Gastrocnemius medialis (tissue), 4 donors: ENCODE data around the gene RASA3. TPM values are rescaled to one million over a fixed set of nuclear protein-coding genes. Genes with fewer than 3 reads are reported as not detected.

Experiments
- ATAC-seq, 2 donors: fragments of 150-250 bp; one replicate each; pipeline ENCODE4 v1.9.1; 2016
- DNase-seq, 2 donors: peaks; one replicate each; pipeline ENCODE4 v3.0.0-alpha.2; 2019
- H3K27ac ChIP-seq, 4 donors: fragments of 200-600 bp; sonication (generic); 1 replicate in 1 of 4; 2 replicates in 3 of 4; pipeline ENCODE4 v1.5.1; 2016 to 2018; ENCODE audit warnings: mild to moderate bottlenecking in 2 of 4, moderate library complexity in 1 of 4
- H3K27me3 ChIP-seq, 3 donors: fragments of 200-600 bp; sonication (generic) in 2 of 3; 1 replicate in 1 of 3; 2 replicates in 2 of 3; pipeline versions ENCODE4 v1.5.1 to v1.6.0; 2016 to 2019; ENCODE audit warnings: mild to moderate bottlenecking in 1 of 3, moderate library complexity in 1 of 3
- H3K36me3 ChIP-seq, 2 donors: fragments of 200-600 bp; sonication (generic) in 1 of 2; one replicate each; pipeline ENCODE4 v1.5.1; 2017 to 2018
- H3K4me1 ChIP-seq, 2 donors: fragments of 200-600 bp; sonication (generic) in 1 of 2; one replicate each; pipeline ENCODE4 v1.5.1; 2016 to 2017; ENCODE audit warnings: mild to moderate bottlenecking in 2 of 2
- H3K4me3 ChIP-seq, 4 donors: fragments of 200-600 bp; sonication (generic) in 3 of 4; 1 replicate in 1 of 4; 2 replicates in 3 of 4; pipeline ENCODE4 v1.5.1; 2016 to 2019; ENCODE audit warnings: mild to moderate bottlenecking in 2 of 4
- H3K9me3 ChIP-seq, 3 donors: fragments of 200-600 bp; sonication (generic) in 2 of 3; 1 replicate in 1 of 3; 2 replicates in 2 of 3; pipeline ENCODE4 v1.5.1; 2016 to 2019
- POLR2A ChIP-seq, 2 donors: fragments of 450-650 bp; IDR thresholded peaks; one replicate each; pipeline ENCODE4 v1.6.1; 2017; ENCODE audit warnings: antibody characterized with exemption in 2 of 2, mild to moderate bottlenecking in 2 of 2, moderate library complexity in 2 of 2
- in situ Hi-C, 4 donors: fragments of 200-750 bp; cut with MboI; loops; one replicate each; pipeline versions ENCODE4 v1.15.0 to v1.8.0; 2017; ENCODE audit warnings: low sequenced_read_pairs in 4 of 4
- intact Hi-C: fragments of 100-400 bp; cut with DNase I; formaldehyde crosslinking; loops from one replicate; pipeline ENCODE4 v1.15.1; 2023; ENCODE audit warnings: low total_unique reads
- total RNA-seq, 4 donors: library from RNA; depleted of rRNA; stranded (reverse); fragments of >200 nt; gene quantifications; one replicate each; pipeline versions ENCODE4 v1.1.0 to v1.2.3, GENCODE V29; 2016
- TF ChIP-seq, protein P1 (sequence below), 5 experiments: fragments of 450-650 bp in 3 of 5; fragments of 200-600 bp in 2 of 5; sonication (generic) in 2 of 5; IDR thresholded peaks in 4 of 5; conservative IDR thresholded peaks in 1 of 5; 1 replicate in 4 of 5; 2 replicates in 1 of 5; pipeline ENCODE4 v1.5.1; 2016 to 2019; ENCODE audit warnings: antibody characterized with exemption in 5 of 5, mild to moderate bottlenecking in 3 of 5, moderate library complexity in 3 of 5

The RASA3 gene
- total RNA-seq, 4 donors from 2014 or later, result 3.4 to 22.2 (median 10.8) TPM

DNA sequence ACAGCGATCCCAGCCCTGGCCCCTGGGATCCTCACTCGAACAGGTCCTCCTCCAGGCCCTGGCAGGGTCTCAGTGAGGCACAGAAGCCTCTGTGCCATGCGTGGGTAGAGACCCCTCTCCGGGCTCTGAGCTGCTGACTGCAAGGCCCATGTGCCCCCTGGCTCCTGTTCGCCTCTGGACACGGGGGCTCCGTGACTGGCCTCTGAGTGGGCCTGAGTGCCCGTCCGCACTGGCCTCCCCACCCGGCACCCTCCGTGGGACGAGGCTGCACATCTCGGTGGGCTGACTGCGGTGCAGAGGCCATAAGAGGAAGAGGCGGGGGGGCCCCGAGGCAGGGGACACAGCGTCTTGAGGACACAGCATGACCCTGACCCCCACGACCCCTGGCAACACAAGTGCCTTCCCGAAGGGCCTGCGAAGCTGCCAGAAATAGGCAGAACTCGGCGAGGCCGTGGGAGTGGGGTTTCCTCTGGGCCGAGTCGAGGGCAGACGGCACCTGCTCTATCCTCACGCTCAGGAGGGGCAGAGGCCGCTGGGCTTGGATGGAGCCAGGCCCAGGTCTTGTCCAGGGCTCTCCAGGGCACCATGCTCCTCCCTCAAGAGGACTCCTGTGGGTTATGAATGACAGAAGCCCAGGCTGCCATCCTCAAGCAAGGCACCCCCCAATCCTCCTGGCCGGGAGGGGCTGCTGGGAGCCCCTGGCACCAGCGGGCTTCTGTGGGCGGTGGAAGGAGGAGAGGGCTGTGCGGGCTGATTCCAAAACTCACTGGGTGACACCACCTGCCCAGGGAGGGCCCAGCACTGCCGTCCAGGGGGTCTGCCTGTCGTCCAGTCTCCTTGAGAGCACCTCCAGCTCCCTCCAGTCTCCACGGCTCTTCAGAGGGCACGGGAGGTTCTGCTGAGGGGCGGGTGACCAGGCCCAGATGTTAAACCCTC is 52.6 kb downstream of the RASA3 start:
- DNase-seq, result peak in 1 of 2 donors; percentile 6
- H3K4me1 ChIP-seq, result peaks cover 0 to 11% of the 10 kb centered on the region in 2 donors
- intact Hi-C loops, result no loop called here
- no peaks in the 10 kb centered on the region for H3K9me3 ChIP-seq
- ATAC-seq, result no peak
- TF ChIP-seq, protein P1, sequence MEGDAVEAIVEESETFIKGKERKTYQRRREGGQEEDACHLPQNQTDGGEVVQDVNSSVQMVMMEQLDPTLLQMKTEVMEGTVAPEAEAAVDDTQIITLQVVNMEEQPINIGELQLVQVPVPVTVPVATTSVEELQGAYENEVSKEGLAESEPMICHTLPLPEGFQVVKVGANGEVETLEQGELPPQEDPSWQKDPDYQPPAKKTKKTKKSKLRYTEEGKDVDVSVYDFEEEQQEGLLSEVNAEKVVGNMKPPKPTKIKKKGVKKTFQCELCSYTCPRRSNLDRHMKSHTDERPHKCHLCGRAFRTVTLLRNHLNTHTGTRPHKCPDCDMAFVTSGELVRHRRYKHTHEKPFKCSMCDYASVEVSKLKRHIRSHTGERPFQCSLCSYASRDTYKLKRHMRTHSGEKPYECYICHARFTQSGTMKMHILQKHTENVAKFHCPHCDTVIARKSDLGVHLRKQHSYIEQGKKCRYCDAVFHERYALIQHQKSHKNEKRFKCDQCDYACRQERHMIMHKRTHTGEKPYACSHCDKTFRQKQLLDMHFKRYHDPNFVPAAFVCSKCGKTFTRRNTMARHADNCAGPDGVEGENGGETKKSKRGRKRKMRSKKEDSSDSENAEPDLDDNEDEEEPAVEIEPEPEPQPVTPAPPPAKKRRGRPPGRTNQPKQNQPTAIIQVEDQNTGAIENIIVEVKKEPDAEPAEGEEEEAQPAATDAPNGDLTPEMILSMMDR (IDR thresholded peaks at IDR 0.05 in 4 of 5, conservative IDR thresholded peaks at IDR 0.05 in 1 of 5), result no peak
- TF ChIP-seq POLR2A (IDR thresholded peaks at IDR 0.05), result no peak
- no peak overlapping the region for H3K27ac ChIP-seq
- H3K4me3 ChIP-seq, result no peak overlapping the region
- no peaks in the 10 kb centered on the region for H3K27me3 ChIP-seq
- in situ Hi-C loops, result no loop called here
- H3K36me3 ChIP-seq, result no peaks in the 10 kb centered on the region

DNA sequence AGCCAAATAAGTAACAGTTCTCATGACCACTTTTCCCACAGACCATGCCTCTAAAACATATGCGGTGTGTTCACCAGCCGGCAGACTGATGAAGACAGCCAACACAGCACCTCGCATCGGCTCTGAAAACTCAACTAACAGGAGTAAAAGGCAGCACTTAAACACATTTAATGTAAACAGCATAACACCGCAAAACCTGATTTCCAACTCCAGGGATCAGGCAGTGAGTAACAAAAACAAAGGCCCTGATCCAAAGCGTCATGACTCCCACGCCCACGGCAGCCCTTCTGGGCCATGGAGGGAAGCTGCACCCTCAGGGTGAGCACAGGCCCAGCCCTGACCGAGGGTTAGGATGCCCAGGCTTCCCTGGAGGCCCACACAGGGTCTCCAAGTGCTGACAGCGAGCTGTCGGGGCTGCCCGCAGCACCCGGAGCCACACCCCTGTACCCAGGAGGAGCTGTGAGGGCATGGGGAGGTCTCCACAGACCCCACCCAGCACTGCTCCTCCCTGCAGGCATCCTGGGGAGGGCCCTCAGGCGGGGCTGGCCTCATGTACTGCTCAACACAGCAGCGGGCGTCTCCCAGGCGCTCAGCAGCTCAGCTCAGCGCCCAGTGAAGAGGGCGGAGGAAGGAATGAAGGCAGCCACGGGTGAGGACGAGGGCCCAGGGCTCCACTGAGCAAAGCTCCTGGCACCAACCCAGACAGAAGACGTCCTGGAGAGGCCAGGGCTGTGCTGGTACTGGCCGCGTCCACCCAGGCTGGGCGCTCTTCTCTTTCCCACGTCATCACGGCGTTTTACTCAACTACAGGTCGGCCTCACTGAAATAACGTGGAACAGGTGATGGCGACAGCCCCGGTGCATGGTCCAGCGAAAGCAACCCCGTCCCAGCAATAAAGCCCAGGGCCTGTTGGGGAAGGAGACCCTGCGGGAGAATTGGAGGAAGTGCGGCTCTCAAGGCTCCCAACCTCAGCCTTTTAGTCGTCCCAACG is 53.7 kb downstream of the RASA3 start:
- intact Hi-C loops, result no loop called here
- DNase-seq, result peak in 1 of 2 donors; percentile 14

DNA sequence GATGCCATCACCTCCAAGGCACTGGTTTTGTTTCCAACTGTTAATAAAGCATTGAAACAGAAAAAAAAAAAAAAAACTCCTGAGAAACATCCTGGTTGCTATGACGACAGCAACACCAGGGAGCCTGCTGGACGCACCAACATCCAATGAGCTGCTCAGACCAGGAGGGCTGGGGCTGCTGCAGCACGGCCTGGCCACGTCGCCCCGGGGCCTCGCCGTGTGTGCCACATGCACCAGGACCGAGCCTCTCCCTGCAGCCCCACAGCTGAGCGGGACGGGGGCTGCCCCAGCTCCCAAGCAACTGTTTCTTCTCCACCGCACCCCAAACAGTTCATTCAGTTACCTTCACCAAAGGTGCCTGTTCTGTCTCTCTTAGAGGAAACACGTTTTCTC is 54.5 kb downstream of the RASA3 start:
- Histone ChIP-seq H3K36me3 (no peaks in the 10 kb centered on the region), H3K9me3 (no peaks in the 10 kb centered on the region), H3K4me1 (peaks cover 7 to 11% of the 10 kb centered on the region in 2 donors), H3K4me3 (no peak overlapping the region), H3K27ac (no peak overlapping the region), H3K27me3 (no peaks in the 10 kb centered on the region)
- DNase-seq, result peak in 1 of 2 donors; percentile 13
- no peak for ATAC-seq
- no peak for TF ChIP-seq POLR2A (IDR thresholded peaks at IDR 0.05)
- TF ChIP-seq, protein P1 (IDR thresholded peaks at IDR 0.05 in 4 of 5, conservative IDR thresholded peaks at IDR 0.05 in 1 of 5), result no peak
- intact Hi-C loops, result no loop called here
- in situ Hi-C loops, result no loop called here

More for the DNA sequence above, 53.7 kb downstream of the RASA3 start:
- ATAC-seq, result no peak
- no peaks in the 10 kb centered on the region for H3K27me3 ChIP-seq
- TF ChIP-seq, protein P1 (IDR thresholded peaks at IDR 0.05 in 4 of 5, conservative IDR thresholded peaks at IDR 0.05 in 1 of 5), result no peak
- TF ChIP-seq POLR2A (IDR thresholded peaks at IDR 0.05), result no peak
- in situ Hi-C loops, result no loop called here
- H3K4me1 ChIP-seq, result peaks cover 7 to 11% of the 10 kb centered on the region in 2 donors
- no peaks in the 10 kb centered on the region for H3K9me3 ChIP-seq
- peak overlapping the region in 1 of 4 donors; percentile 33 for H3K27ac ChIP-seq
- no peaks in the 10 kb centered on the region for H3K36me3 ChIP-seq
- no peak overlapping the region for H3K4me3 ChIP-seq

DNA sequence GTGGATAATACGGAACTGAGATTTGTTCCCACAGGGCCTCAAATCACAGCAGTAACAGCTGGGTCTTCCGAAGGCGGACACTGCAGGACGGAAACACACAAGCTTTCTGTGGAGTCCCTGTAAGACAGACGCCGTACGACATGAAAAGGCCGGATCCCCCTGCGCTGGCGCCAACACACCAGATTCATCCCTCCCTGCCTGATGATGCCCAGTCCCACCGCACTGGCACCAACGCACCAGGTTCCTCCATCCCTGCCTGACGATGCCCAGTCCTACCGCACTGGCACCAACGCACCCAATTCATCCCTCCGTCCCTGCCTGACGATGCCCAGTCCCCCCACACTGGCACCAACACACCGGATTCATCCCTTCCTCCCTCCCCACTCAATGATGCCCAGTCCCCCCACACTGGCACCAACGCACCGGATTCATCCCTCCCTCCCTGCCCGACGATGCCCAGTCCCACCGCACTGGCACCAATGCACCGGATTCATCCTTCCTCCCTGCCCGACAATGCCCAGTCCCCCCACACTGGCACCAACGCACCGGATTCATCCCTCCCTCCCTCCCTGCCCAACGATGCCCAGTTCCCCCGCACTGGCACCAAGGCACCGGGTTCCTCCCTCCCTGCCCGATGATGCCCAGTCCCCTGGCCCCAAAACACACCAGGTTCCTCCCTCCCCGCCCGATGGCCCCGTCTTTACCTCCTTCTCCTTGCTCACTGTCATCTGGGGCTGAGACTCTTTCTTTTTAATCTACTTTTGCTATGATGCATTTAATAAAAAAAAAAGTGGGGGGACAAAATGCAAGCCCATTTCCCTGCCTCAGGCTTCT is 55.1 kb downstream of the RASA3 start:
- Histone ChIP-seq H3K4me3 (no peak overlapping the region), H3K4me1 (peaks cover 7 to 11% of the 10 kb centered on the region in 2 donors), H3K9me3 (no peaks in the 10 kb centered on the region), H3K27me3 (no peaks in the 10 kb centered on the region), H3K27ac (no peak overlapping the region), H3K36me3 (no peaks in the 10 kb centered on the region)
- DNase-seq, result peak in 1 of 2 donors; percentile 8
- ATAC-seq, result no peak
- in situ Hi-C loops (no loop called here), intact Hi-C loops (no loop called here)
- TF ChIP-seq POLR2A (IDR thresholded peaks at IDR 0.05), result no peak
- TF ChIP-seq, protein P1 (IDR thresholded peaks at IDR 0.05 in 4 of 5, conservative IDR thresholded peaks at IDR 0.05 in 1 of 5), result no peak
